ENCODE measurements around the gene GMFB. TPM values are rescaled to one million over a fixed set of nuclear protein-coding genes. Genes with fewer than 3 reads are reported as not detected.

GMFB gene
- total RNA-seq, 1 donor from 2014 or later: 71.9 TPM

DNA sequence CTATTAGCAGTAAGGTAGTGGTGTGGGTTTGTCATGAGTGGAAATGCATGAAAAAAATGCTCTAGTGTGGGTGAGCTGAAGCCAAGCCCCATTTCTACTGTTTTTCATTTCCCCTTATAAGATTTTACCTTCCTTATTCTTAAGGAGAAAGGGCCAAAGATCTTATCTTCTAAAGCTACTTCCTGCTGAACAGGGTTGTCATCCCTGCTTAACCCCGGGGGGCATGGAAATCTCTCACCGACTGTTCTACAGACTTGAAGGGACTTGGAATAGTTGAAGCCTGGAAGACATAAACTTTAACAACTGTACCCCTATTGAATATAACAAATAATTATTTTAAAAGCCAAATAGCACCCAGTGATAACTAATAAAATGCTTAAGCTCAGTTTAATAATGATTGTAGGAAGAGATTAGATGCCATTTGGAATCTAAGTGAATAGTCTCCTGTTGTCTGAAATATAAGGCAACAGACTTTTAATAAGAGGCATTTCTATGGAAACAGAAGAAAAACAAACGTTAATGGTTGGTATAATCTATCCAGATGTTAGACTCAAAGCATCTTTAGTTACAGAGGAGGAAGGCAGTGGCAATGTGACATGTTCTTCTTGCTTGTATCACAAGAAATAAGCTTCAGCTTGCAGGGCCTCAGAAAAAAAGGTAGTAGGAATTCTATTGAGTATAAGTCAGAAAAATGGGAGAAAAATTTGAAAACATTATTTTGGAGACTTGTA, 1.8 kb upstream of the GMFB start:
- DNase-seq (ENCODE audit: low read depth): no peak
- H3K4me3 ChIP-seq (ENCODE audit: low read depth, low read length): no peak overlapping the region
- no peaks in the 10 kb centered on the region for H3K27me3 ChIP-seq (ENCODE audit: control insufficient read depth, insufficient read depth, low read length)
- no peaks in the 10 kb centered on the region for H3K36me3 ChIP-seq (ENCODE audit: control insufficient read depth, insufficient read depth, low read length)
- TF ChIP-seq, protein P1, sequence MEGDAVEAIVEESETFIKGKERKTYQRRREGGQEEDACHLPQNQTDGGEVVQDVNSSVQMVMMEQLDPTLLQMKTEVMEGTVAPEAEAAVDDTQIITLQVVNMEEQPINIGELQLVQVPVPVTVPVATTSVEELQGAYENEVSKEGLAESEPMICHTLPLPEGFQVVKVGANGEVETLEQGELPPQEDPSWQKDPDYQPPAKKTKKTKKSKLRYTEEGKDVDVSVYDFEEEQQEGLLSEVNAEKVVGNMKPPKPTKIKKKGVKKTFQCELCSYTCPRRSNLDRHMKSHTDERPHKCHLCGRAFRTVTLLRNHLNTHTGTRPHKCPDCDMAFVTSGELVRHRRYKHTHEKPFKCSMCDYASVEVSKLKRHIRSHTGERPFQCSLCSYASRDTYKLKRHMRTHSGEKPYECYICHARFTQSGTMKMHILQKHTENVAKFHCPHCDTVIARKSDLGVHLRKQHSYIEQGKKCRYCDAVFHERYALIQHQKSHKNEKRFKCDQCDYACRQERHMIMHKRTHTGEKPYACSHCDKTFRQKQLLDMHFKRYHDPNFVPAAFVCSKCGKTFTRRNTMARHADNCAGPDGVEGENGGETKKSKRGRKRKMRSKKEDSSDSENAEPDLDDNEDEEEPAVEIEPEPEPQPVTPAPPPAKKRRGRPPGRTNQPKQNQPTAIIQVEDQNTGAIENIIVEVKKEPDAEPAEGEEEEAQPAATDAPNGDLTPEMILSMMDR (IDR thresholded peaks at IDR 0.05; ENCODE audit: insufficient read depth, low read length, poor library complexity, severe bottlenecking): no peak

DNA sequence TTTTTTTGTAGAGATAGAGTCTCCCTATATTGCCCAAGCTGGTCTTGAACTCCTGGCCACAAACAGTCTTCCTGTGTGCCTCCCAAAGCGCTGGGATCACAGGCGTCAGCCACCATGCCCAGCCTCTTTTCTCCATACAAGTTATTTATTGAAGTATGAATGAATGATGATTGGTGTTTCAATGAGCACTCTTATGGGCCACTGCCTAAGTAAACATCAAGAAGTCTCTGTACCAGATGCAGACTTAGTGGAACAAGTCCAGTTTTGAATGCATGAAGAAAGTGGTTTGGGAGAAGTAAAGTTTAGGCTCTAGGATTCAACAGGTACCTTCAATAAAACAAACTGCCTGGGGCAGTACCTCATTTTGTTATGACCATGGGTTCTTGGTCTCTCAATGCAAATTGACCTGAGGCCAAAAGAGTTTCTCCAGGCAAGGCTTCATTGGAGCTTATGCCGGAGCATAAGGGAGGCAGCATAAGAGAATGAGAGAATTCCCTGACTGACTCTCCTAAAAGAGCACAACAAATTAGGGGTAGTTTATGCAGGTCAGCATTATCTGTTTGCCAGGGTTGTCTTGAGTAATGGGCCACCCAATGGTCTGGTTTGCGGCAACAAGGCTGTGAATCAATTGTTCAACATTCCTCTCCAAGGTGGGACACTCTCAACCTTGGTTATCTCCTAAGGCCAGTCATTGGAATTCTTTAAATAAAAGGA, 1.1 kb upstream of the GMFB start:
- Histone ChIP-seq H3K36me3 (ENCODE audit: control insufficient read depth, insufficient read depth, low read length) (no peaks in the 10 kb centered on the region), H3K4me3 (ENCODE audit: low read depth, low read length) (no peak overlapping the region), H3K27me3 (ENCODE audit: control insufficient read depth, insufficient read depth, low read length) (no peaks in the 10 kb centered on the region)
- TF ChIP-seq, protein P1 (IDR thresholded peaks at IDR 0.05; ENCODE audit: insufficient read depth, low read length, poor library complexity, severe bottlenecking): no peak
- DNase-seq (ENCODE audit: low read depth): no peak

DNA sequence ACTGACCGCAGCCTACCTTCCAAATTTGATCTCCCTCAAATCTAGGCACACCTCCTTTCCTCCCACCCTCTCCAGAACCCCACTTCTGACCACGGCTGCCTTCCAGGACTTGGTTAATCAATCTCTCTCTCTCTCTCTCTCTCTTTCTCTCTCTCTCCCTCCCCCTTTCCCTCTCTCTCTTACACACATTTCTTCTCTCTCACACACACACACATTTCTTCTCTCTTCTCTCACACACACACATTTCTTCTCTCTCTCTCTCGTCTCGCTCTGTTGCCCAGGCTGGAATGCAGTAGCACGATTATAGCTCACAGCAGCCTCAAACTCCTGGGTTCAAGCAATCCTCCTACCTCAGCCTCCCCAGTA, 521 bp upstream of the GMFB start:
- Histone ChIP-seq H3K36me3 (ENCODE audit: control insufficient read depth, insufficient read depth, low read length) (no peaks in the 10 kb centered on the region), H3K4me3 (ENCODE audit: low read depth, low read length) (peak overlapping the region; percentile 68), H3K27me3 (ENCODE audit: control insufficient read depth, insufficient read depth, low read length) (no peaks in the 10 kb centered on the region)
- no peak for DNase-seq (ENCODE audit: low read depth)
- TF ChIP-seq, protein P1 (IDR thresholded peaks at IDR 0.05; ENCODE audit: insufficient read depth, low read length, poor library complexity, severe bottlenecking): no peak

DNA sequence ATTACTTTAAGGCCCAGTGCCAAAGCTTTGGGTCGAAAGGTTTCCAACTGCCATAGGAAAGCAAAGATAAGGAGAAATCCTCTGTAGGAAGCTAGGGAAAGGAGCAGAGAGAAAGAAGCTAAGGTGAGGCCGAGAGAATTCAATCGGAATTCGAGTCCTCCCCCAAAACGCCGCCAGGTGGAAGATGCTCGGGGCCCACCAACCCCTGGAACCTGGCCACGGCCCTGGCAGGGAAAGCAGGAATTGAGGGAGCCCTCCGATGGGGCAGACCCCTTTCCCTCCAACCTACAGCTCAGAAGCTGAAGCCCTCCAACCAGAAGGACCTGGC, 498 bp downstream of the GMFB start:
- TF ChIP-seq, protein P1 (IDR thresholded peaks at IDR 0.05; ENCODE audit: insufficient read depth, low read length, poor library complexity, severe bottlenecking): peak; percentile 24
- Histone ChIP-seq H3K27me3 (ENCODE audit: control insufficient read depth, insufficient read depth, low read length) (no peaks in the 10 kb centered on the region), H3K36me3 (ENCODE audit: control insufficient read depth, insufficient read depth, low read length) (no peaks in the 10 kb centered on the region), H3K4me3 (ENCODE audit: low read depth, low read length) (peak overlapping the region; percentile 68)
- DNase-seq (ENCODE audit: low read depth): no peak

DNA sequence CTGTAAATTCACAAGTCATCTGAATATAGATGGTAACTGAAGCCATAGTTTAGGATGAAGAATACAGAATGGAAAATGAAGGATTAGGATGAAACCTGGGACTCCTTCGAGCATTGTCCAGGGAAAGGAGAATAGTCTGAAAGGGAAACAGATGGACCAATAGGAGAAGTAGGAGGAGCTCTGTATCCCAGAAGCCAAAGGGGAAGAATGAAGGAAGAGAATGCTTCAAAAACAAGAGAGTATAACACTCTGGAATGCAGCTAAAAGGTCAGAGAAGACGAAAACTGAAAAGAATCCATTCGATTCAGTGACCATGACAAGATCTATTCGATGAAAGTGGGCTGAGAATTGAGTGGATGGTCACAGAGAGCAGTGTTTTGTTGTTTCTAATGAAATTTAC, 1.0 kb downstream of the GMFB start:
- TF ChIP-seq, protein P1 (IDR thresholded peaks at IDR 0.05; ENCODE audit: insufficient read depth, low read length, poor library complexity, severe bottlenecking): no peak

More for the DNA sequence above, 1.0 kb downstream of the GMFB start:
- H3K27me3 ChIP-seq (ENCODE audit: control insufficient read depth, insufficient read depth, low read length): no peaks in the 10 kb centered on the region
- peak overlapping the region; percentile 68 for H3K4me3 ChIP-seq (ENCODE audit: low read depth, low read length)
- H3K36me3 ChIP-seq (ENCODE audit: control insufficient read depth, insufficient read depth, low read length): no peaks in the 10 kb centered on the region
- no peak for DNase-seq (ENCODE audit: low read depth)
